ENCODE measurements around the gene C2CD4C. TPM values are rescaled to one million over a fixed set of nuclear protein-coding genes. Genes with fewer than 3 reads are reported as not detected.
"Not testable (repeated sequence)": the region's sequence is repeated elsewhere in the genome, so short reads cannot be mapped to it uniquely, and the experiment has no call there.

The C2CD4C gene
- total RNA-seq, 4 donors from 2014 or later: 0.21 to 2.7 (median 1.5) TPM

DNA sequence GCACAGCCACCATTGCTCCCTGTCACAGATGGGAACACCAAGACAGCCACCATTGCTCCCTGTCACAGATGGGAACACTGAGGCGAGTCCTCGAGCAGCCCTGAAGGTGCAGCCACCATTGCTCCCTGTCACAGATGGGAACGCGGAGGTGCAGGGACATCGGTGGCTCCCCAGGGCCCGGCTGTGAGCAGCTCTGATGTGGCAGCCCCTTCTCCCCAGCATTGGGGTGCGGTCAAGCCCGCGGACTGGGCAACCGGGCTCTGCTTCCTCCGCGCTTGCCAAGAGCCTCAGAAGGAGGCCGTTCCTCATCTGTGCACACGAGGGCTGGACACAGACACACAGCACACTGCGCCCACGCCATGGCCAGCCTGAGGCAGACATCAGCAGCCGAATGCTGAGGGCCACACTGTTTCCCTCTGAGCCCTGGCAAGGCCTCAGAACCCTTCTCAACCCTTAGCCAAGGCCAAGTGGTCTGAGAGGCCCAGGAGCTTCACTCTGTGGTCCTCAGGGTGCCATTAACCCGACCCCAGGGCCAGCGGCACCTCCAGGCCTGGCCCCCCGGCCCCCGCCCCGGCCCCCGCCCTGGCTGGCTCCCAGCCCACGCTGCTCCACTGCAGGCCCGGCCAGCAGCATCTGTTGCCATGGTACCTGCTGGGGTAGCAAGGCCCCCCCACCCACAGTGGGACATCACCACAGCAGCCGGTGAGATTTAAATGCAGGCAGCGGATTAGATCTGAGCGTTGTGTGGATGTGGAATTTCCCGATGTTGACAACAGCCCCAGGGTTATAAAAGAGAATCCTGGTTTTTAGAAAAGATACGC, 18.4 kb downstream of the C2CD4C start:
- no peak for DNase-seq (ENCODE audit: low spot score in 2 of 2)
- H3K27ac ChIP-seq: no peak overlapping the region
- H3K4me1 ChIP-seq: no peaks in the 10 kb centered on the region
- no peaks in the 10 kb centered on the region for H3K36me3 ChIP-seq
- peaks cover 0 to 15% of the 10 kb centered on the region in 2 donors for H3K27me3 ChIP-seq
- 78 to 83% methylated on average over 21 to 28 of the region's 30 CpGs for WGBS, 2 donors
- TF ChIP-seq EP300 (IDR thresholded peaks at IDR 0.05) (no peak), POLR2A (IDR thresholded peaks at IDR 0.05) (no peak)
- TF ChIP-seq, protein P1, sequence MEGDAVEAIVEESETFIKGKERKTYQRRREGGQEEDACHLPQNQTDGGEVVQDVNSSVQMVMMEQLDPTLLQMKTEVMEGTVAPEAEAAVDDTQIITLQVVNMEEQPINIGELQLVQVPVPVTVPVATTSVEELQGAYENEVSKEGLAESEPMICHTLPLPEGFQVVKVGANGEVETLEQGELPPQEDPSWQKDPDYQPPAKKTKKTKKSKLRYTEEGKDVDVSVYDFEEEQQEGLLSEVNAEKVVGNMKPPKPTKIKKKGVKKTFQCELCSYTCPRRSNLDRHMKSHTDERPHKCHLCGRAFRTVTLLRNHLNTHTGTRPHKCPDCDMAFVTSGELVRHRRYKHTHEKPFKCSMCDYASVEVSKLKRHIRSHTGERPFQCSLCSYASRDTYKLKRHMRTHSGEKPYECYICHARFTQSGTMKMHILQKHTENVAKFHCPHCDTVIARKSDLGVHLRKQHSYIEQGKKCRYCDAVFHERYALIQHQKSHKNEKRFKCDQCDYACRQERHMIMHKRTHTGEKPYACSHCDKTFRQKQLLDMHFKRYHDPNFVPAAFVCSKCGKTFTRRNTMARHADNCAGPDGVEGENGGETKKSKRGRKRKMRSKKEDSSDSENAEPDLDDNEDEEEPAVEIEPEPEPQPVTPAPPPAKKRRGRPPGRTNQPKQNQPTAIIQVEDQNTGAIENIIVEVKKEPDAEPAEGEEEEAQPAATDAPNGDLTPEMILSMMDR (IDR thresholded peaks at IDR 0.05): no peak
- no peaks in the 10 kb centered on the region for H3K9me3 ChIP-seq
- no peak overlapping the region for H3K4me3 ChIP-seq

DNA sequence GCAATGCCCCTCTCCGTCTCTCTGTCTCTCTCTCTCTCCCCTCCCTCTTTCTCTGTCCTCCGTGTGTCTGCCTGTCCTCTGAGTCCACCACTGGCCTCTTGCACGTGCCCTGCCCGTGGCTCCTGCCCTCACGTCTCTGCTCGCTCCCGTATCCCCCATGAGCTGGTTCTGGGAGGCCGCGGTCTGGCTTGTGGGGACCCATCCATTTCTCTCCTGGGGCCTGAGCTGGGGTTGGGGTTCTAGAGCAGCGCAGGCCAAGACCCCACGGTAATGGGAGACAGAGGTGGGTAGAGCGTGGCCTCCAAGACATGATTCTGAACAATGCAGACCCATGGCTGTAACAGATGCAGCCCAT, 19.0 kb downstream of the C2CD4C start:
- Histone ChIP-seq H3K27ac (no peak overlapping the region), H3K9me3 (no peaks in the 10 kb centered on the region), H3K36me3 (no peaks in the 10 kb centered on the region), H3K4me3 (no peak overlapping the region), H3K4me1 (no peaks in the 10 kb centered on the region), H3K27me3 (peaks cover 0 to 15% of the 10 kb centered on the region in 2 donors)
- WGBS, 2 donors: 81 to 82% methylated on average over 12 of the region's 12 CpGs
- TF ChIP-seq EP300 (IDR thresholded peaks at IDR 0.05): no peak
- no peak for TF ChIP-seq POLR2A (IDR thresholded peaks at IDR 0.05)
- TF ChIP-seq, protein P1 (IDR thresholded peaks at IDR 0.05): no peak
- DNase-seq (ENCODE audit: low spot score in 2 of 2): no peak

DNA sequence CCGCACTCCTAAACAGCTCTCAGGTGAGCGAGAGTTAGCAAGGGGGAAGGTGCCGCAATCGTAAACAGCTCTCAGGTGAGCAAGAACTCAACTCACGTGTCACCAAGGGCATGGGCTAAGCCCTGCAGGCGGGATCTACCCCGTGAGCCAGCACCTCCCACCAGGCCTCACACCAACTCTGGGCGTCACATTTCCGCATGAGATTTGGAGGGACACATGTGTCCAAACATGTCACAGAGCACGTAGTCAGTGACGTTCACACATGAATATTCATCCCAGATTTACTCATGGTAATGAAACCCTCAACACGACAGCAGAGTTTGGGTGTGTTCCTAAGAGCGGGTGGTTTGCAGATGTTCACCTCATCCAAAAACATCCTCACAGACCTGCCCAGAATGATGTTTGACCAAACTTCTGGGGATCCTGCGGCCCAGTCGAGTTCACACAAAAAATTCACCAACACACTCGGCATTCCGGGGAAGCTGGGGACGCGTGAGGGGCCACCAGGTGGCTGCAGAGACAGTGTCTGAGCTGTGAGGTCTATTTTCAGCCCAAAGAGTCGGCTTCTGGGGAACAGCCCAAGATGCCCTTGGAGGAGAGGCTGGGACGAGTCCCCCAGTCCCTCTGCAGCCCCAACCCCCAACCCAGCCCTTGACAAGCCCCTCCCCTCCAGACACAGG, 19.6 kb downstream of the C2CD4C start:
- no peak for DNase-seq (ENCODE audit: low spot score in 2 of 2)
- peaks cover 0 to 19% of the 10 kb centered on the region in 2 donors for H3K27me3 ChIP-seq
- WGBS, 2 donors: 57 to 69% methylated on average over 21 of the region's 21 CpGs
- no peak overlapping the region for H3K27ac ChIP-seq
- no peaks in the 10 kb centered on the region for H3K36me3 ChIP-seq
- no peaks in the 10 kb centered on the region for H3K4me1 ChIP-seq
- no peak overlapping the region for H3K4me3 ChIP-seq
- no peaks in the 10 kb centered on the region for H3K9me3 ChIP-seq
- TF ChIP-seq, protein P1 (IDR thresholded peaks at IDR 0.05): no peak
- TF ChIP-seq EP300 (IDR thresholded peaks at IDR 0.05): no peak
- no peak for TF ChIP-seq POLR2A (IDR thresholded peaks at IDR 0.05)

DNA sequence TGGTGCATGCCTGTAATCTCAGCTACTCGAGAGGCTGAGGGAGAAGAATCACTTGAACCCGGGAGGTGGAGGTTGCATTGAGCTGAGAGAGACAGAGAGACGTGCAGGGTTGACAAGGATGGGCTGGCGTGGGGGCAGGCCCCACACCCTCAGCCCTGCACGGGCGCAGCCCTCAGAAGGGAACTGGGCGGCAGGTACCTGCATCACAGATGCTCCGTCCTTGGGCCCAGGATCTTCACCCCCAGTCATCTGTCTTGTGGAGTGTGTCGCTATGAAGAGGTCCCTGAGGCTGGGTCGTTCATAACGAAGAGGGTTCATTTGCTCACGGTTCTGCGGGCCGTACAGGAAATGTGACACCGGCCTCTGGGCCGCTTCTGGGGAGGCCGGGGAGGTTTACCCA, 20.3 kb downstream of the C2CD4C start:
- Histone ChIP-seq H3K27me3 (peaks cover 0 to 26% of the 10 kb centered on the region in 2 donors), H3K9me3 (no peaks in the 10 kb centered on the region), H3K4me1 (no peaks in the 10 kb centered on the region), H3K4me3 (no peak overlapping the region), H3K27ac (no peak overlapping the region), H3K36me3 (no peaks in the 10 kb centered on the region)
- WGBS, 2 donors: 80 to 83% methylated on average over 17 of the region's 17 CpGs
- no peak for DNase-seq (ENCODE audit: low spot score in 2 of 2)
- no peak for TF ChIP-seq EP300 (IDR thresholded peaks at IDR 0.05)
- TF ChIP-seq POLR2A (IDR thresholded peaks at IDR 0.05): no peak
- TF ChIP-seq, protein P1 (IDR thresholded peaks at IDR 0.05): no peak

DNA sequence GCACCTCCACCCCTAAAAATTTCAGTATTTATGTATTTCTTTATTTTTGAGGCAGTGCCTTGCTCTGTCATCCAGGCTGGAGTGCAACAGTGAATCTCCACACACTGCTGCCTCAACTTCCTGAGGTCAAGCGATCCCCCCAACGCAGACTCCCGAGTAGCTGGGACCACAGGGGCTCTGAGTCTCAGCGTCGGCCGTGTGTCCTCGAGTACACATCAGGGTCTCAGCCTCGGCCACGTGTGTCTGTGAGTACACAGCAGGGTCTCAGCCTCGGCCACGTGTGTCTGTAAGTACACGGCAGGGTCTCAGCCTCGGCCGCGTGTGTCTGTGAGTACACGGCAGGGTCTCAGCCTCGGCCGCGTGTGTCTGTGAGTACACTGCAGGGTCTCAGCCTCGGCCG, 21.2 kb downstream of the C2CD4C start:
- Histone ChIP-seq H3K36me3 (no peaks in the 10 kb centered on the region), H3K9me3 (no peaks in the 10 kb centered on the region), H3K4me3 (no peak overlapping the region), H3K4me1 (no peaks in the 10 kb centered on the region), H3K27me3 (peaks cover 0 to 35% of the 10 kb centered on the region in 2 donors), H3K27ac (no peak overlapping the region)
- TF ChIP-seq POLR2A (IDR thresholded peaks at IDR 0.05) (no peak), EP300 (IDR thresholded peaks at IDR 0.05) (no peak)
- TF ChIP-seq, protein P1 (IDR thresholded peaks at IDR 0.05): no peak
- no peak for DNase-seq (ENCODE audit: low spot score in 2 of 2)
- WGBS, 2 donors: 87 to 89% methylated on average over 9 to 21 of the region's 21 CpGs

DNA sequence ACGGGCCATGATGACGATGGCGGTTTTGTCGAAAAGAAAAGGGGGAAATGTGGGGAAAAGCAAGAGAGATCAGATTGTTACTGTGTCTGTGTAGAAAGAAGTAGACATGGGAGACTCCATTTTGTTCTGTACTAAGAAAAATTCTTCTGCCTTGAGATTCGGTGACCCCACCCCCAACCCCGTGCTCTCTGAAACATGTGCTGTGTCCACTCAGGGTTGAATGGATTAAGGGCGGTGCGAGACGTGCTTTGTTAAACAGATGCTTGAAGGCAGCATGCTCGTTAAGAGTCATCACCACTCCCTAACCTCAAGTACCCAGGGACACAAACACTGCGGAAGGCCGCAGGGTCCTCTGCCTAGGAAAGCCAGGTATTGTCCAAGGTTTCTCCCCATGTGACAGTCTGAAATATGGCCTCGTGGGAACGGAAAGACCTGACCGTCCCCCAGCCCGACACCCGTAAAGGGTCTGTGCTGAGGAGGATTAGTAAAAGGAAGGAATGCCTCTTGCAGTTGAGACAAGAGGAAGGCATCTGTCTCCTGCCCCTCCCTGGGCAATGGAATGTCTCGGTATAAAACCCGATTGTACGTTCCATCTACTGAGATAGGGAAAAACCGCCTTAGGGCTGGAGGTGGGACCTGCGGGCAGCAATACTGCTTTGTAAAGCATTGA, 22.2 kb downstream of the C2CD4C start:
- H3K27ac ChIP-seq; H3K4me3 ChIP-seq; H3K36me3 ChIP-seq; H3K4me1 ChIP-seq; DNase-seq (ENCODE audit: low spot score in 2 of 2); H3K9me3 ChIP-seq: not testable (repeated sequence)
- H3K27me3 ChIP-seq: peaks cover 0 to 38% of the 10 kb centered on the region in 2 donors
- 17 to 34% methylated on average over 11 to 21 of the region's 22 CpGs for WGBS, 2 donors

DNA sequence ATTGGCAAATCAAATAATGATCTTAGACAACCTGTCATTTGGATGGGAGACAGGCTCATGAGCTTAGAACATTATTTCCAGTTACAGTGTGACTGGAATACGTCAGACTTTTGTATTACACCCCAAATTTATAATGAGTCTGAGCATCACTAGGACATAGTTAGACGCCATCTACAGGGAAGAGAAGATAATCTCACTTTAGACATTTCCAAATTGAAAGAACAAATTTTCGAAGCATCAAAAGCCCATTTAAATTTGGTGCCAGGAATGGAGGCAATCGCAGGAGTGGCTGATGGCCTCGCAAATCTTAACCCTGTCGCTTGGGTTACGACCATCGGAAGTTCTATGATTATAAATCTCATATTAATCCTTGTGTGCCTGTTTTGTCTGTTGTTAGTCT, 22.8 kb downstream of the C2CD4C start:
- not testable (repeated sequence) for H3K27ac ChIP-seq, H3K4me3 ChIP-seq
- peaks cover 0 to 38% of the 10 kb centered on the region in 2 donors for H3K27me3 ChIP-seq

More for the DNA sequence above, 22.8 kb downstream of the C2CD4C start:
- 67 to 68% methylated on average over 8 of the region's 8 CpGs for WGBS, 2 donors
- H3K4me1 ChIP-seq; H3K9me3 ChIP-seq; H3K36me3 ChIP-seq; DNase-seq (ENCODE audit: low spot score in 2 of 2): not testable (repeated sequence)

Data from tibial nerve (tissue), 4 donors.